Astrocyte (in vitro differentiated cells and primary cell): ENCODE data around the gene PEPD.

Experiments used
- EZH2 ChIP-seq: IDR thresholded peaks from 2 replicates; pipeline ENCODE4 v1.6.1; 2012; ENCODE audit warnings: mild to moderate bottlenecking, low read length, inconsistent platforms; ENCODE audit not compliant: insufficient read depth
- TF ChIP-seq, protein P1 (sequence below): IDR thresholded peaks from 2 replicates; pipeline ENCODE4 v1.5.1; 2011; ENCODE audit warnings: low read depth, mild to moderate bottlenecking, inconsistent platforms, low read length, moderate library complexity; ENCODE audit not compliant: insufficient read depth

- TF ChIP-seq, protein P1, sequence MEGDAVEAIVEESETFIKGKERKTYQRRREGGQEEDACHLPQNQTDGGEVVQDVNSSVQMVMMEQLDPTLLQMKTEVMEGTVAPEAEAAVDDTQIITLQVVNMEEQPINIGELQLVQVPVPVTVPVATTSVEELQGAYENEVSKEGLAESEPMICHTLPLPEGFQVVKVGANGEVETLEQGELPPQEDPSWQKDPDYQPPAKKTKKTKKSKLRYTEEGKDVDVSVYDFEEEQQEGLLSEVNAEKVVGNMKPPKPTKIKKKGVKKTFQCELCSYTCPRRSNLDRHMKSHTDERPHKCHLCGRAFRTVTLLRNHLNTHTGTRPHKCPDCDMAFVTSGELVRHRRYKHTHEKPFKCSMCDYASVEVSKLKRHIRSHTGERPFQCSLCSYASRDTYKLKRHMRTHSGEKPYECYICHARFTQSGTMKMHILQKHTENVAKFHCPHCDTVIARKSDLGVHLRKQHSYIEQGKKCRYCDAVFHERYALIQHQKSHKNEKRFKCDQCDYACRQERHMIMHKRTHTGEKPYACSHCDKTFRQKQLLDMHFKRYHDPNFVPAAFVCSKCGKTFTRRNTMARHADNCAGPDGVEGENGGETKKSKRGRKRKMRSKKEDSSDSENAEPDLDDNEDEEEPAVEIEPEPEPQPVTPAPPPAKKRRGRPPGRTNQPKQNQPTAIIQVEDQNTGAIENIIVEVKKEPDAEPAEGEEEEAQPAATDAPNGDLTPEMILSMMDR, result no peak
- TF ChIP-seq EZH2, result no peak
These were observed 100.8 kb downstream of the PEPD start for GRCh38 chr19:33420821-33421220.
